ENCODE results near the gene SSR4. TPM values are rescaled to one million over a fixed set of nuclear protein-coding genes. Genes with fewer than 3 reads are reported as not detected.

SSR4 gene
- total RNA-seq, 2 experiments from 2014 or later, result 190 to 191 TPM

GRCh38 chrX:153765138-153766079 lies 29.1 kb upstream of the SSR4 start:
- DNase-seq (no peak), ATAC-seq (no peak)
- Mint-ChIP-seq H3K27me3 (no peaks in the 10 kb centered on the region), H3K4me3 (no peak overlapping the region), H3K27ac (no peak overlapping the region), H3K36me3 (no peaks in the 10 kb centered on the region), H3K9me3 (ENCODE audit: low read depth) (no peaks in the 10 kb centered on the region), H3K4me1 (peaks cover 5% of the 10 kb centered on the region)
- CTCF ChIA-PET, result interaction anchor here (1.1 to 1.5 kb wide), 3 partner anchors 137 to 182 kb away, joined by 3 to 5 read pairs (median 3); partner anchors contain the start of gene ARHGAP4

GRCh38 chrX:153766098-153766817 lies 28.2 kb upstream of the SSR4 start:
- peak; percentile 35 for ATAC-seq
- no peak for DNase-seq
- Mint-ChIP-seq H3K27ac (no peak overlapping the region), H3K4me1 (peaks cover 5% of the 10 kb centered on the region), H3K4me3 (no peak overlapping the region), H3K27me3 (no peaks in the 10 kb centered on the region), H3K9me3 (ENCODE audit: low read depth) (no peaks in the 10 kb centered on the region), H3K36me3 (no peaks in the 10 kb centered on the region)
- CTCF ChIA-PET, result interaction anchor here (1.5 kb wide), 1 partner anchor 181 kb away, joined by 5 read pairs; no protein-coding TSS in a partner anchor

- Mint-ChIP-seq H3K27ac (no peak overlapping the region), H3K27me3 (no peaks in the 10 kb centered on the region), H3K4me3 (no peak overlapping the region), H3K36me3 (no peaks in the 10 kb centered on the region), H3K9me3 (ENCODE audit: low read depth) (no peaks in the 10 kb centered on the region), H3K4me1 (peaks cover 5% of the 10 kb centered on the region)
- CTCF ChIA-PET, result interaction anchor here (1.3 to 1.6 kb wide), 3 partner anchors 27 to 180 kb away, joined by 3 to 5 read pairs (median 3); partner anchors contain the start of genes IDH3G and SSR4
- ATAC-seq (no peak), DNase-seq (no peak)
Measured at GRCh38 chrX:153766871-153767673, 27.4 kb upstream of the SSR4 start.

GRCh38 chrX:153767674-153768055 lies 26.8 kb upstream of the SSR4 start:
- DNase-seq, result no peak
- Mint-ChIP-seq H3K27me3 (no peaks in the 10 kb centered on the region), H3K27ac (no peak overlapping the region), H3K9me3 (ENCODE audit: low read depth) (no peaks in the 10 kb centered on the region), H3K4me3 (no peak overlapping the region), H3K36me3 (no peaks in the 10 kb centered on the region), H3K4me1 (peaks cover 5% of the 10 kb centered on the region)
- no peak for ATAC-seq
- CTCF ChIA-PET, result interaction anchor here (1.3 to 1.6 kb wide), 2 partner anchors 27 to 159 kb away, joined by 3 read pairs; partner anchors contain the start of genes IDH3G and SSR4

- CTCF ChIA-PET, result interaction anchor here (1.3 to 1.6 kb wide), 2 partner anchors 26 to 158 kb away, joined by 3 read pairs; partner anchors contain the start of genes IDH3G and SSR4
- no peaks in the 10 kb centered on the region for H3K27me3 Mint-ChIP-seq
- H3K36me3 Mint-ChIP-seq, result no peaks in the 10 kb centered on the region
Measured at GRCh38 chrX:153768311-153769157, 25.9 kb upstream of the SSR4 start.

GRCh38 chrX:153769158-153769864 lies 25.2 kb upstream of the SSR4 start:
- H3K9me3 Mint-ChIP-seq (ENCODE audit: low read depth), result no peaks in the 10 kb centered on the region

More at GRCh38 chrX:153768311-153769157, 25.9 kb upstream of the SSR4 start:
- H3K9me3 Mint-ChIP-seq (ENCODE audit: low read depth), result no peaks in the 10 kb centered on the region
- ATAC-seq, result no peak
- peaks cover 5% of the 10 kb centered on the region for H3K4me1 Mint-ChIP-seq
- no peak for DNase-seq
- no peak overlapping the region for H3K4me3 Mint-ChIP-seq
- no peak overlapping the region for H3K27ac Mint-ChIP-seq

GRCh38 chrX:153769865-153770600 lies 24.4 kb upstream of the SSR4 start:
- Mint-ChIP-seq H3K36me3 (no peaks in the 10 kb centered on the region), H3K27me3 (no peaks in the 10 kb centered on the region), H3K9me3 (ENCODE audit: low read depth) (no peaks in the 10 kb centered on the region), H3K27ac (no peak overlapping the region), H3K4me1 (peaks cover 5% of the 10 kb centered on the region), H3K4me3 (no peak overlapping the region)
- ATAC-seq (no peak), DNase-seq (no peak)
- CTCF ChIA-PET, result no interaction called here

More at GRCh38 chrX:153769158-153769864, 25.2 kb upstream of the SSR4 start:
- H3K4me1 Mint-ChIP-seq, result peaks cover 5% of the 10 kb centered on the region
- CTCF ChIA-PET, result no interaction called here
- no peaks in the 10 kb centered on the region for H3K36me3 Mint-ChIP-seq
- DNase-seq, result no peak
- no peak overlapping the region for H3K27ac Mint-ChIP-seq
- H3K27me3 Mint-ChIP-seq, result no peaks in the 10 kb centered on the region
- H3K4me3 Mint-ChIP-seq, result no peak overlapping the region
- ATAC-seq, result no peak

- H3K9me3 Mint-ChIP-seq (ENCODE audit: low read depth), result no peaks in the 10 kb centered on the region
- no peaks in the 10 kb centered on the region for H3K27me3 Mint-ChIP-seq
- CTCF ChIA-PET, result no interaction called here
- no peak for ATAC-seq
- H3K36me3 Mint-ChIP-seq, result no peaks in the 10 kb centered on the region
- H3K4me1 Mint-ChIP-seq, result peaks cover 5% of the 10 kb centered on the region
- DNase-seq, result no peak
- no peak overlapping the region for H3K4me3 Mint-ChIP-seq
- no peak overlapping the region for H3K27ac Mint-ChIP-seq
Measured at GRCh38 chrX:153770601-153771414, 23.7 kb upstream of the SSR4 start.

GRCh38 chrX:153771415-153772315 lies 22.8 kb upstream of the SSR4 start:
- H3K27ac Mint-ChIP-seq, result no peak overlapping the region
- no peak overlapping the region for H3K4me3 Mint-ChIP-seq
- no peaks in the 10 kb centered on the region for H3K9me3 Mint-ChIP-seq (ENCODE audit: low read depth)
- CTCF ChIA-PET, result no interaction called here
- ATAC-seq (no peak), DNase-seq (no peak)
- H3K27me3 Mint-ChIP-seq, result no peaks in the 10 kb centered on the region
- H3K4me1 Mint-ChIP-seq, result peaks cover 3% of the 10 kb centered on the region
- no peaks in the 10 kb centered on the region for H3K36me3 Mint-ChIP-seq
